Measurements from ENCODE around the gene AS3MT. TPM values are rescaled to one million over a fixed set of nuclear protein-coding genes. Genes with fewer than 3 reads are reported as not detected.

AS3MT gene
- total RNA-seq, 4 donors from 2014 or later: 2.2 to 4.0 (median 2.6) TPM; not detected in 1

GRCh38 chr10:102948786-102949185, 79.5 kb downstream of the AS3MT start:
- TF ChIP-seq CTCF (IDR thresholded peaks at IDR 0.05; ENCODE audit: low read depth): no peak

DNA sequence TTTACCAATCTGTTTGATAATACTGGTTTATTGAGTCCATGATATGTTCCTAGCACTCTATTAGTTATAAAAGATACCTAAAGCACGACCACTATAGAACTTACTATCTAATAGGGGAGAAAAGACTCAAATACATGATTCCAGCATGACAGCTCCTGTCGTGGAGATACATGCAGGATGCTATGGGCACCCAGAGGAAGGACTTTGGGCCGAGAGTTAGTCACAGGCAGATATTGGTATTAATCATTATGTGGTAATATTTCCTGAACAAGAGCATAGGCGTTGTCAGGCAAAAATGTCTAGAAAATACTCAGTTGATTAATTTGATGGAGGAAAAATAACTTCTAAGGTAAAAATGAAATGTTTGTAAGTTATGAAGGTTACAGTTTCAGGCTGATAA, 80.6 kb downstream of the AS3MT start:
- TF ChIP-seq CTCF (IDR thresholded peaks at IDR 0.05; ENCODE audit: low read depth): no peak

DNA sequence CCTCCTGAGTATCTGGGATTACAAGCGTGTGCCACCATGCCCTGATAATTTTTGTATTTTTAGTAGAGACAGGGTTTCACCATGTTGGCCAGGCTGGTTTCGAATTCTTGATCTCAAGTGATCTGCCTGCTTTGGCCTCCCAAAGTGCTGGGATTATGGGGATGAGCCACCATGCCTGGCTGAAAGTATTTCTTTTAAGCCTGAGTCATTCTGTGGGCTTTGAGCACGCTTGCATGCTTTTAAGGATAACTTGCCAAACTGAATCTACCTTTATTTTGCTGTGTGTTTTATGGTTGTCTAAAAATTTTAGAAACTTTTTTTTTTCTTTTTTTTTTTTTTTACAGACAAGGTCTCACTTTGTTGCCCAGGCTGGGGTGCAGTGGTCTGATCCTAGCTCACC, 82.0 kb downstream of the AS3MT start:
- no peak for TF ChIP-seq CTCF (IDR thresholded peaks at IDR 0.05; ENCODE audit: low read depth)

Small RNAs within 50 kb of the gene (small RNA-seq; reads per million reads assigned to genes)
- gene AS3MT (not detected), gene RF00026 (not detected)

Other genes starting within 250 kb of the AS3MT start
- 100 to 1,000 TPM in 2 of 4 donors, 10 to 100 TPM in 2; 76.3 to 261 (median 111) TPM for gene TRIM8, start 225.0 kb upstream of the AS3MT start, total RNA-seq
- gene ARL3, start 155.1 kb upstream of the AS3MT start, total RNA-seq: 1 to 10 TPM; 3.7 to 6.5 (median 5.7) TPM
- gene SFXN2, start 154.8 kb upstream of the AS3MT start, total RNA-seq: 1 to 10 TPM; 2.6 to 8.1 (median 4.4) TPM
- gene WBP1L, start 125.5 kb upstream of the AS3MT start, total RNA-seq: 100 to 1,000 TPM in 3 of 4 donors, 10 to 100 TPM in 1; 92.8 to 185 (median 154) TPM
- not detected for gene CYP17A1, start 32.1 kb upstream of the AS3MT start, total RNA-seq
- gene BORCS7, start 15.2 kb upstream of the AS3MT start, total RNA-seq: 10 to 100 TPM; 36.7 to 64.4 (median 50.7) TPM
- gene CNNM2, start 48.8 kb downstream of the AS3MT start, total RNA-seq: 1 to 10 TPM; 3.3 to 9.6 (median 5.1) TPM

Measured in subcutaneous adipose tissue (tissue), 4 donors.